ENCODE measurements around the gene ORAI2.
A peak's percentile ranks its signal among the peaks of the same experiment; 100 is the strongest.
"Not testable (repeated sequence)": the region's sequence is repeated elsewhere in the genome, so short reads cannot be mapped to it uniquely, and the experiment has no call there.

The ORAI2 gene

GRCh38 chr7:102433219-102434038, at the start of gene ORAI2:
Gene ORAI2, plus strand, starts transcription at chr7:102433575. Its CDS starts 5,382 bp downstream, at chr7:102438957.
- peak; percentile 33 for DNase-seq

GRCh38 chr7:102387064-102387463, 46.3 kb upstream of the ORAI2 start:
- no peak for DNase-seq

- no peak for DNase-seq
Observed at GRCh38 chr7:102389810-102390209, 43.6 kb upstream of the ORAI2 start.

DNA sequence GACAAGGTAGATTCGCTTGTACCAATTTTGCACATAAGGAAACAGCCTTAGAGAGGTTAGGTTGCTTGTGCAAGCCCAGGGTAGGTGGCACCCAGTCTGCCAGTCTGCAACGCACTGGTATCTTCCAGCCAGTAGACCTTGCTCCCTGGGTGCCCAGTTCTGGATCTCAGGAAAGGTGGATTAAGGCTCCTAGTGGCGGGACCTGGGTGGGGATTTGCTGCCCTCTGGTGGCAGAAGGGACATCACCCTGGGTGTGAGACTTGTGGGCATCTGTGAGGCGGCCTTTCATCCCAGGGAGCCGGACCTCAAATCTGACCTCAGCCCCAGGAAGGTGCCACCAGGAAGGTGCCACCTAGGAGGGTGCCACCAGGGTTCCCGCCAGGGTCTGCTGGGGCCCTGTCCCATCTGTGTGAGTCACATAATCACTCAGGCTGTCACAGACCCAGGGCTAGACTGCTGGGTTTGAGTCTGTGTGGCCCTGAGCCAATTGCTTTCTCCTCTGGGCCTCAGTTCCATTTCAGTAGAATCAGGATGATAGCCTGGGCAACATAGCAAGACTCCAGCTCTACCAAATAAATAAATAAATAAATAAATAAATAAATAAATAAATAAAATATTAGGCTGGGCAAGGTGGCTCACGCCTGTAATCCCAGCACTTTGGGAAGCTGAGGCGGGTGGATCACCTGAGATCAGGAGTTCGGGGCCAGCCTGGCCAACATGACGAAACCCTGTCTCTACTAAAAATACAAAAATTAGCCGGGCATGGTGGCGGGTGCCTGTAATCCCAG, 42.5 kb upstream of the ORAI2 start:
- DNase-seq = peak; percentile 68

- DNase-seq = no peak
Observed at GRCh38 chr7:102392330-102392729, 41.0 kb upstream of the ORAI2 start.

GRCh38 chr7:102393467-102393866, 39.9 kb upstream of the ORAI2 start:
- no peak for DNase-seq

DNA sequence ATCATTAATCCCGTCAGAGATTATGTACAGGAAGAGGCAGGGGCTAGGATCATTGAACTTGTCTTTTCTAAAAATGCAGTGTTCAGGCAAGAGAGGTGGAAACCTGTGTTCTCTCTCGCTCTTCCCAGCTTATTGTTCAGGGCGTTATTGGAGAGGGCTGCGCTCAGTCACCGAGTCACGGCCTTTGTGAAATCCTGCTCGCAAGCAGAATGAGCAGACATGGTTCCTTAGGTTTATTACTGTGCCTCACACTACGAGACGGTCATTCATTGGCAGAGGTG, 37.8 kb upstream of the ORAI2 start:
- no peak for DNase-seq

GRCh38 chr7:102395873-102396709, 37.3 kb upstream of the ORAI2 start, which contains the start of gene PRKRIP1:
Gene PRKRIP1, plus strand, starts transcription at chr7:102396363. Its CDS starts 49 bp downstream, at chr7:102396412.
- peak; percentile 86 for DNase-seq

- no peak for DNase-seq
Observed at GRCh38 chr7:102396710-102397019, 36.7 kb upstream of the ORAI2 start.

DNA sequence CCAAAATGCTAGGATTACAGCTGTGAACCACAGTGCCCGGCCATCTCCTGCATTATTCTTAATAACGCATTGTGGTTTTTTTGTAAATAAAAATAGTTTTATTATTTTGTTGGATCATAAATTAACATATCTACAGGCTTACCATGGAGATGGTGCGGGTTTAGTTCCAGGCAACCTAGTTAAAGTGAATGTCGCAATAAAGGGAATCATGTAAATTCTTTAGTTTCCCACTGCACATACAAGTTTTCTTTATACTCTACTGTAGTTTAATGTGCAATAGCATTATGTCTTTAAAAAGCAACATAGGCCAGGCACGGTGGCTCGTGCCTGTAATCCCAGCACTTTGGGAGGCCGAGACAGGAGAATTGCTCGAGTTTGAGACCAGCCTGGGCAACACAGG, 34.8 kb upstream of the ORAI2 start:
- DNase-seq = no peak

- DNase-seq = no peak
Observed at GRCh38 chr7:102400360-102400759, 33.0 kb upstream of the ORAI2 start.

DNA sequence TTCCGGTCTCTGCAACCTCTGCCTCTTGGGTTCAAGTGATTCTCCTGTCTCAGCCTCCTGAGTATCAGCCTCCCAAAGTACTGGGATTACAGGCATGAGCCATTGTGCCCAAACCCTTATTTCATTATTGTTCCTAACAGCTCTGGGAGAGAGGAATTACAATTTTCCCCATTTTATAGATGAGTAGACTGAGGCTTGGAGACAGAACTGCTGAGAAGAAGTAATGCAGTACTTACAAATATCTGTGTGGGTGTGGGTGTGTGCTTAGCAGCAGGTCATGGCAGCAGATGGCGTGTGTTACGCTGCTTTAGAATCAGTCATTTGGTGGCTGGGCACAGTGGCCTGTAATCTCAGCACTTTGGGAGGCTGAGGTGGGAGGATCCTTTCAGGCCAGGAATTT, 29.8 kb upstream of the ORAI2 start:
- DNase-seq = no peak

DNA sequence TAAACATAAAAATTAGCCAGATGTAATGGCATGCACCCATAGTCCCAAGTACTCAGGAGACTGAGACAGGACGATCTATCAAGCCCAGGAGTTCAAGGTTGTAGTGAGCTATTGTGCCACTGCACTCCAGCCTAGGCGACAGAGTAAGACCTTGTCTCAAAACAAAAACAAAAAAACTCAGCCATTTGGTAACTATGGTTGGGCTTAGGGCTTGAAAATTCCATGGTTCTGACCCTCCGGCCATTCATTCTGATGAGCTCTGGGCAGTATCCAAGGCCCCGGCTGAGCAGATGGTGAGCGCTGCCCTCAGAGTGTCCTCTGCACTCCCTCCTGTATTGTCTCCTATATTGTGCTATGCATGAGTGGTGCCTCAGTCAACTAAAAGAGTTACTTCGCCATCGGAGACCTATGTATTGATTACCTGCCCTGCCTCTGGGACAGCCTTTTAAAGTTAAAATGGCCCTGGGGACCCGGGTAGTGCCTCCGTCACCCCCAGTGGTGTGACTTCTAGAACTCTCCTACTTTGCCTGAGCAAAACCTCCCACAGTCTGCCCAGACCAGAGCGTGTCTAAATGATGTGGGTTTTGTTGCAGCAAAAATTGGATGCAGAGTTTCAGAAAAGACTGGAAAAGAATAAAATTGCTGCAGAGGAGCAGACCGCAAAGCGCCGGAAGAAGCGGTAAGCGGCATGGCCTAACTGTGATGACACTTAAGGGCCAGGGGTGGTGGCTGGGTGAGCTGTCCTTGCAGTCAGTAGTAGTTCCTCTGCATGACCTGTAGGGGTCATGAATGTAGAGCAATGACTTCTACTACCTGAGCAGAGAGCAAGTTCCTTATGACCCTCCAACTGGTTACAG, 29.1 kb upstream of the ORAI2 start:
- peak; percentile 61 for DNase-seq

DNA sequence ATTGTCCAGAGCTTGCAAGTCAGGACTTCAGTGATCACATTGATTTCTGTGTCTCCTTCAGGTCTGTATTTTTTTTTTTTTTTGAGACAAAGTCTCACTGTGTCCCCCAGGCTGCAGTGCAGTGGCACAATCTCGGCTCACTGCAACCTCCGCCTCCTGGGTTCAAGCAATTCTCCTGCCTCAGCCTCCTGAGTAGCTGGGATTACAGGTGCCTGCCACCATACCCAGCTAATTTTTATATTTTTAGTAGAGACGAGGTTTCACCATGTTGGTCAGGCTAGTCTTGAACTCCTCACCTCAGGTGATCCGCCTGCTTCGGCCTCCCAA, 28.6 kb upstream of the ORAI2 start:
- DNase-seq = not testable (repeated sequence)

DNA sequence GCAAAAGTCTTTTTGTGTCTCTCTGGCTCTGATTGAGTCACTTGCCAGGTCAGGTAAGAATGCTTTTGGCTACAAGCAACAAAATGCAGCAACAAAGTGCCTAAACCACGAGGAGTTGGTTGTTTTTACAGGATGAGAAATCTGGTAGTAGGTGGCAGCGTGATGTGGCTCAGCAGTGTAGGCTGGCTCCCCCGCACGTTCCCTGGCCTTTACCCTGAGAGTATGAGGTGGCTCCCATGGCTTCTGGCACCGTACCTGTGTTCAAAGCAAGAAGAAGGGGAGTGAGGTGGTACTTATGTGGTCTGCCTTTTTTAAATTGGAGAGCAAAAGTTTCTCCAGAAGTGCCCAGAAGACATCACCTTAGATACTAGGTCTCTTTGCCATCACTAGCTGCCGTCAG, 25.5 kb upstream of the ORAI2 start:
- no peak for DNase-seq

- DNase-seq = not testable (repeated sequence)
Observed at GRCh38 chr7:102408530-102408929, 24.8 kb upstream of the ORAI2 start.

GRCh38 chr7:102409340-102409739, 24.0 kb upstream of the ORAI2 start:
- no peak for DNase-seq

GRCh38 chr7:102410123-102410522, 23.3 kb upstream of the ORAI2 start:
- DNase-seq = no peak

DNA sequence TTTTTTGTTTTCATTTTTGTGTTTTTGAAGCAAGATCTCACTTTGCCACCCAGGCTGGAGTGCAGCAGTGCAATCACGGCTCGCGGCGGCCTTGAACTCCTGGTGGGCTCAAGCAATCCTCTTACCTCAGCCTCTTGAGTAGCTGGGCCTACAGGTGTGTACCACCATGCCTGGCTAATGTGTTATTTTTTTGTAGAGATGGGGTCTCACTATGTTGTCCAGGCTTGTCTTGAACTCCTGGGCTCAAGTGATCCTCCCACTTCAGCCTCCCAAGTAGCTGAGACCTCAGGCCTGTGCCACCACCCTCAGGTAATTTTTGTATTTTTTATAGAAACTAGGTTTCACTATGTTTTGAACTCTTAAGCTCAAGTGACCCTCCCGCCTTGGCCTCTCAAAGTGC, 22.5 kb upstream of the ORAI2 start:
- no peak for DNase-seq

GRCh38 chr7:102412548-102412947, 20.8 kb upstream of the ORAI2 start:
- DNase-seq = no peak

- no peak for DNase-seq
Observed at GRCh38 chr7:102413091-102413490, 20.3 kb upstream of the ORAI2 start.

DNA sequence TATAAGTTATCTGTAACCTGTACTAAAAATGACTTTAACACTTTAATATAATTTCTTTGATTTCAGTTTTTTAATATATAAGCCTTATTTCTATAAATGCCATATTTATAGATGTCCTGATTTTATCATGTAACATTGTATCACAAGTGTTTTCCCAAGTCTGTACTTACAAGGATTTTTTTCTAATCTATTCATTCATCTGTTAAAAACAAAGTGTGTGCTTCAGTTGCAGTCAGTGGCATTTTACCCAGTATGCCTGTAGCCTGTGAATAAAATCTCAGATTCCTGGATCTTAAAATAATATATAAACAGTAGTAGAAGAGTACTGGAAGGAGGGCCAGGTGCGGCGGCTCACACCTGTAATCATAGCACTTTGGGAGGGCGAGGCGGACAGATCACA, 19.8 kb upstream of the ORAI2 start:
- DNase-seq = no peak

Data from NCI-H526 treated with DMSO at 0.1 percent for 48 hours (cell line).